HCT116 (cell line): ENCODE measurements around the gene BCAS4. TPM values are rescaled to one million over a fixed set of nuclear protein-coding genes. Genes with fewer than 3 reads are reported as not detected.

Experiments
- ATAC-seq: fragments of 200-7000 bp; cut with Tn5 transposase; 2 replicates; pipeline ENCODE4 v1.9.1; 2020; ENCODE audit warnings: mild to moderate bottlenecking, moderate library complexity
- BruUV-seq: library from RNA; stranded (reverse); fragments of 400-500 nt; replicated peaks from 2 replicates; lab custom pipeline; 2021; lab: Mats Ljungman, UMichigan
- CTCF ChIA-PET: fragments of 300-600 bp; sonication (Branson Sonifier 250); formaldehyde crosslinking; loops from one replicate; lab custom pipeline; 2021; ENCODE audit warnings: antibody characterized with exemption; lab: Charles Lee
- POLR2A ChIA-PET: fragments of 300-600, 350-600 bp; sonication (Branson Sonifier 250); formaldehyde crosslinking; loops from one replicate; lab custom pipeline; 2021; ENCODE audit warnings: antibody characterized with exemption; lab: Charles Lee
- RAD21 ChIA-PET, 2 experiments: fragments of 300-600 bp; sonication (Branson Sonifier 250); formaldehyde crosslinking; loops; one replicate each; lab custom pipeline; 2023; ENCODE audit warnings: low total read pairs in 2 of 2; ENCODE audit not compliant: uncharacterized antibody in 2 of 2, unreplicated experiment in 2 of 2, low non-redundant PET in 1 of 2; lab: Charles Lee
- DNase-seq: peaks from one replicate; pipeline ENCODE4 v3.0.0-alpha.2; 2010; ENCODE audit warnings: low read depth, low spot score
- H2AFZ ChIP-seq: fragments of 200-600 bp; shearing (Covaris generic), sonication (generic); 2 replicates; pipeline ENCODE4 v1.6.1; 2017; ENCODE audit warnings: low read depth, mixed run types, mixed read lengths, antibody characterized with exemption, low read length; ENCODE audit not compliant: poor library complexity, severe bottlenecking
- H3K27ac ChIP-seq: 2 replicates; pipeline ENCODE4 v1.5.1; 2012; ENCODE audit warnings: low read depth, low read length
- H3K27me3 ChIP-seq: fragments of 200-600 bp; sonication (generic); 2 replicates; pipeline ENCODE4 v1.6.1; 2016; ENCODE audit warnings: mixed run types, low read length, mixed read lengths; ENCODE audit not compliant: insufficient read depth
- H3K36me3 ChIP-seq, 2 experiments: fragments of 200-500 bp in 1 of 2; fragments of 200-600 bp in 1 of 2; sonication (Bioruptor generic) in 1 of 2; sonication (generic) in 1 of 2; 2 replicates each; pipeline versions ENCODE4 v1.5.1 to v1.6.1; 2014 to 2016; ENCODE audit warnings: low read length in 2 of 2, inconsistent platforms in 1 of 2, mixed read lengths in 1 of 2, mixed run types in 1 of 2; ENCODE audit not compliant: insufficient read depth in 2 of 2, control insufficient read depth in 1 of 2
- H3K4me1 ChIP-seq, 2 experiments: fragments of 200-600 bp in 1 of 2; sonication (generic) in 1 of 2; 2 replicates each; pipeline versions ENCODE4 v1.5.1 to v1.6.1; 2012 to 2017; ENCODE audit warnings: low read length in 2 of 2, inconsistent platforms in 1 of 2, mild to moderate bottlenecking in 1 of 2, mixed read lengths in 1 of 2, mixed run types in 1 of 2, moderate library complexity in 1 of 2; ENCODE audit not compliant: insufficient read depth in 2 of 2, control insufficient read depth in 1 of 2
- H3K4me2 ChIP-seq: fragments of 200-600 bp; sonication (generic); 2 replicates; pipeline ENCODE4 v1.6.1; 2017; ENCODE audit warnings: mixed run types, low read length, mixed read lengths
- H3K4me3 ChIP-seq, 2 experiments: fragments of 200-600 bp in 1 of 2; sonication (generic) in 1 of 2; replicated peaks in 1 of 2; 2 replicates each; pipeline ENCODE4 v1.5.1; 2011 to 2016; ENCODE audit warnings: low read length in 2 of 2, control low read depth in 1 of 2, low read depth in 1 of 2, mild to moderate bottlenecking in 1 of 2, mixed read lengths in 1 of 2, mixed run types in 1 of 2
- H3K79me2 ChIP-seq: fragments of 200-600 bp; sonication (generic); 2 replicates; pipeline ENCODE4 v1.6.1; 2017; ENCODE audit warnings: mild to moderate bottlenecking, mixed run types, low read length, moderate library complexity, mixed read lengths; ENCODE audit not compliant: insufficient read depth
- H3K9ac ChIP-seq: fragments of 200-600 bp; sonication (generic); 2 replicates; pipeline ENCODE4 v1.6.1; 2016; ENCODE audit warnings: low read length, mixed read lengths
- H3K9me2 ChIP-seq: fragments of 200-600 bp; sonication (generic), shearing (Covaris generic); 2 replicates; pipeline ENCODE4 v1.6.1; 2017; ENCODE audit warnings: mixed run types, mild to moderate bottlenecking, moderate library complexity; ENCODE audit not compliant: insufficient read depth
- H3K9me3 ChIP-seq, 2 experiments: fragments of 200-500 bp in 1 of 2; fragments of 200-600 bp in 1 of 2; sonication (Bioruptor generic) in 1 of 2; sonication (generic) in 1 of 2; 2 replicates each; pipeline ENCODE4 v1.6.1; 2014 to 2017; ENCODE audit warnings: low read length in 2 of 2, mixed read lengths in 2 of 2, inconsistent platforms in 1 of 2, low read depth in 1 of 2, mild to moderate bottlenecking in 1 of 2, mixed run types in 1 of 2, moderate library complexity in 1 of 2; ENCODE audit not compliant: control insufficient read depth in 1 of 2, insufficient read depth in 1 of 2
- H4K20me1 ChIP-seq: fragments of 200-600 bp; sonication (generic), shearing (Covaris generic); 2 replicates; pipeline ENCODE4 v1.6.1; 2017; ENCODE audit warnings: mixed run types, mild to moderate bottlenecking, moderate library complexity; ENCODE audit not compliant: insufficient read depth
- CEBPB ChIP-seq: IDR thresholded peaks from 2 replicates; pipeline ENCODE4 v1.6.1; 2012; ENCODE audit warnings: low read depth
- CTCF ChIP-seq, 3 experiments: fragments of 200-600 bp in 1 of 3; sonication (generic) in 1 of 3; IDR thresholded peaks in 2 of 3; conservative IDR thresholded peaks in 1 of 3; 2 replicates each; pipeline ENCODE4 v1.5.1; 2012 to 2017; ENCODE audit warnings: low read depth in 2 of 3, low read length in 2 of 3, antibody characterized with exemption in 1 of 3, borderline replicate concordance in 1 of 3, control low read depth in 1 of 3, mild to moderate bottlenecking in 1 of 3, mixed read lengths in 1 of 3, mixed run types in 1 of 3, moderate library complexity in 1 of 3; ENCODE audit not compliant: insufficient read depth in 1 of 3
- EZH2 ChIP-seq: fragments of 200-600 bp; sonication (generic); IDR thresholded peaks from 2 replicates; pipeline ENCODE4 v1.6.1; 2017; ENCODE audit warnings: antibody characterized with exemption, mixed run types
- EZH2phosphoT487 ChIP-seq: fragments of 200-600 bp; IDR thresholded peaks from 2 replicates; pipeline ENCODE4 v1.6.1; 2018; ENCODE audit warnings: antibody characterized with exemption, borderline replicate concordance
- FOSL1 ChIP-seq: IDR thresholded peaks from 2 replicates; pipeline ENCODE4 v1.6.1; 2012; ENCODE audit warnings: low read depth
- JUND ChIP-seq: IDR thresholded peaks from 2 replicates; pipeline ENCODE4 v1.6.1; 2012
- MAX ChIP-seq: IDR thresholded peaks from 2 replicates; pipeline ENCODE4 v1.6.1; 2012
- POLR2A ChIP-seq: IDR thresholded peaks from 2 replicates; pipeline ENCODE4 v1.7.0; 2011; ENCODE audit warnings: borderline replicate concordance; ENCODE audit not compliant: insufficient read depth, insufficient read length; ENCODE audit errors: extremely low read depth
- POLR2AphosphoS5 ChIP-seq: IDR thresholded peaks from 2 replicates; pipeline ENCODE4 v1.6.1; 2011; ENCODE audit warnings: mild to moderate bottlenecking, low read depth, low read length, moderate library complexity
- REST ChIP-seq: IDR thresholded peaks from 2 replicates; pipeline ENCODE4 v1.6.1; 2012; ENCODE audit warnings: low read depth
- SRF ChIP-seq: IDR thresholded peaks from 2 replicates; pipeline ENCODE4 v1.6.1; 2012; ENCODE audit warnings: low read depth
- YY1 ChIP-seq: IDR thresholded peaks from 2 replicates; pipeline ENCODE4 v1.6.1; 2011; ENCODE audit warnings: low read length, low read depth, moderate library complexity, mild to moderate bottlenecking; ENCODE audit not compliant: insufficient replicate concordance; ENCODE audit errors: extremely low read depth
- ZBTB33 ChIP-seq: IDR thresholded peaks from 2 replicates; pipeline ENCODE4 v1.6.1; 2011; ENCODE audit warnings: mild to moderate bottlenecking, low read length, moderate library complexity; ENCODE audit not compliant: insufficient replicate concordance; ENCODE audit errors: extremely low read depth
- ZFX ChIP-seq: fragments of 450-650 bp; IDR thresholded peaks from 2 replicates; pipeline ENCODE4 v1.6.1; 2017
- ZNF274 ChIP-seq: fragments of 200-500 bp; sonication (Bioruptor generic); IDR thresholded peaks from 2 replicates; pipeline ENCODE4 v1.6.1; 2014; ENCODE audit warnings: mild to moderate bottlenecking, low read depth, low read length, inconsistent platforms
- intact Hi-C: fragments of 100-400 bp; cut with micrococcal nuclease; formaldehyde crosslinking; loops from 2 replicates; pipeline ENCODE4 v1.10.0; 2022
- total RNA-seq: library from RNA; stranded (reverse); gene quantifications from one replicate; pipeline ENCODE4 v1.2.1, GENCODE V29; 2021; ENCODE audit not compliant: unreplicated experiment

The BCAS4 gene
- total RNA-seq, 1 experiment from 2014 or later, result 18.9 TPM

- Histone ChIP-seq H3K9me3 (no peaks in the 10 kb centered on the region), H3K9ac (no peak overlapping the region), H3K27me3 (no peaks in the 10 kb centered on the region), H3K79me2 (no peaks in the 10 kb centered on the region), H3K4me1 (no peaks in the 10 kb centered on the region), H3K36me3 (no peaks in the 10 kb centered on the region), H3K27ac (no peak overlapping the region), H3K4me3 (no peak overlapping the region), H4K20me1 (no peaks in the 10 kb centered on the region), H3K4me2 (no peak overlapping the region), H3K9me2 (no peaks in the 10 kb centered on the region), H2AFZ (no peak overlapping the region)
- ChIA-PET CTCF (no interaction called here), RAD21 (no interaction called here), POLR2A (no interaction called here)
- DNase-seq (no peak), ATAC-seq (no peak)
- intact Hi-C loops, result no loop called here
- TF ChIP-seq EZH2phosphoT487, result no peak
- no peak for TF ChIP-seq ZBTB33
- TF ChIP-seq REST, result no peak
- TF ChIP-seq FOSL1, result no peak
- TF ChIP-seq ZNF274, result no peak
- no peak for TF ChIP-seq SRF
- TF ChIP-seq EZH2, result no peak
- TF ChIP-seq POLR2A, result no peak
- no peak for TF ChIP-seq MAX
- TF ChIP-seq JUND, result no peak
- TF ChIP-seq CEBPB, result no peak
- TF ChIP-seq YY1, result no peak
- TF ChIP-seq ZFX, result no peak
- TF ChIP-seq CTCF (IDR thresholded peaks at IDR 0.05 in 2 of 3, conservative IDR thresholded peaks at IDR 0.05 in 1 of 3; ENCODE audit: borderline replicate concordance in 1 of 3, insufficient read depth in 1 of 3, low read depth in 2 of 3, low read length in 2 of 3), result no peak
- no peak for TF ChIP-seq POLR2AphosphoS5
- no TSS peak for BruUV-seq
Observed at GRCh38 chr20:50874758-50875665, 80.2 kb downstream of the BCAS4 start.
